Measurements from ENCODE around the gene BICC1. TPM values are rescaled to one million over a fixed set of nuclear protein-coding genes. Genes with fewer than 3 reads are reported as not detected.
"Not testable (repeated sequence)": the region's sequence is repeated elsewhere in the genome, so short reads cannot be mapped to it uniquely, and the experiment has no call there.

The BICC1 gene
- total RNA-seq, 1 donor from 2014 or later: 6.4 TPM

DNA sequence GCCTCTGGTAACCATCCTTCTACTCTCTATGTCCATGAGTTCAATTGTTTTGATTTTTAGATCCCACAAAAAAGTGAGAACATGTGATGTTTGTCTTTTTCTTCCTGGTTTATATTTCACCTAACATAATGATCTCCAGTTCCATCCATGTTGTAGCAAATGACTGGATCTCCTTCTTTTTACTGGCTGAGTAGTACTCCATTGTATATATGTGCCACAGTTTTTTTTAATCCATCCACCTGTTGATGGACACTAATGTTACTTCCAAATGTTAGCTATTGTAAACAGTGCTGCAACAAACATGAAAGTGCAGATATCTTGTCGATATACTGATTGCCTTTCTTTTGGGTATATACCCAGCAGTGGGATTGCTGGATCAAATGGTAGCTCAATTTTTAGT lies 345.5 kb downstream of the BICC1 start:
- intact Hi-C loops (cut with DNase I); DNase-seq (ENCODE audit: low spot score): not testable (repeated sequence)

DNA sequence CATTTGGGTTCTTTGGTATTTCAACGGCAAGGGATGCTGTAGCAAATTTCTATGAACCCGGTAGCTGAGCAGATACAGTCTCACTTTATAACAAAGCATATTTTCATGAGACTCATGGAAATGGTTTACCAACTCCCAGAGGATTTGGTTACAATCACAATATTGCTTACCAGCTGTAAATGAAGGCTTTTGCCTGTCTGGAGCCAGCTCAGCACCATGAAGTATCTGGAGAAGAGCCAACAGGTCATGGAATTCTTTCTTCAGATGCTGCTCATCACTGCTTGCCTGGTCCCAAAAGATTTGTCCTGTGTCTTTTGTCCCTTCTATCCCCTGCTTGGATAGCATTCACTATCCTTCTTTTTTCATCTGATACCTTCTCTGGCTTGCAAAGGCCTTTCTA lies 346.9 kb downstream of the BICC1 start:
- intact Hi-C loops (cut with DNase I): no loop called here
- DNase-seq (ENCODE audit: low spot score): no peak

DNA sequence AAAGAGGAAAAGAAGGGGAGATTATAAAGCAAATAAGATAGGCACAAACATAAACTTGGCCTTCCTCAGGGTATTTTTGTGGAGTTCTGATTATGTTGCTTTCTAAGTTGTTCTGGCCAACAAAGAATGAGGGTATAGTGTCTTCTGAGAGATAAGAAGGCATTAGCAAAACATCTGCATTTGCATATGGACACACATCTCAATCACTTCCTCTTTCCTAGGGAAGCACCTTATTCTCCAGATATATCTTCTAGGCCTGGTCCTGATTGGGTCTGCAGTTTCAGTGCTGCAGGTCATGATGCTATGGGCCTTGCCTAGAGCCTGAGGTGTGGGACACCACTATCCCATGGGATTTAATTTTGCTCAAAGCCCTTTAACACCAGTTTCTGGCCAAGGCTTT lies 355.0 kb downstream of the BICC1 start:
- intact Hi-C loops (cut with DNase I): no loop called here
- no peak for DNase-seq (ENCODE audit: low spot score)

DNA sequence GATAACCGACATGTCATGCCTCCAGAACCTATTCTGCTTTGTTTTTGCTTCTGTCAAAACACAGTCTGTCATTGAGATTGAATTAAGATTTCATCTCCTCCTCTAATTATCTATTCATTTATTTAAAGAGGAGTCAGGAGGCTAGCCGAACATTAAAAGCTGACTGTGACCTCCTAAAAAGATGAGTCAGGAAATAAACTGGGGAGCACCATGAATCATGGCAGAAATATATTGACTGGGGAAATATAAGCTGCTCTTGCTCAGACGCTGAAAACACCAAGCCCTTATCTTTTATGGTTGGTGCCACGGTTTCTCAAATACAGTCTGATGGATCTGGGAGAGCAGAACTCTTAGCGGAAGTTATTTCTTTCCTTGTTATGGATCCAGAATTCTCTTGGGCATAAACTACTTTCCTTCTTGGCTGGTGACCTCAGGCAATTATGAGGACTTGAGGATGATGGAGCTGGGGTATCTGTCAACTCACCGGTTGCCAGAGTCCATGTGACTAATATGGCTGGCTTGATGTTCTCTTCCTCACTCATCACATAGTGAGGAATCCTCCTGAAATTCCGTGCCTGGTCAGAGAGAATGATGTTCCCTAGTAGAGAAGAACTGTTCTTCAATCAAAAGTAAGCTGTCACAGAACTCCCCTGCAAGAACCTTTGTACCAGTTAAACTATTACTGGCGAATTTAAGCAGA lies 356.2 kb downstream of the BICC1 start:
- DNase-seq (ENCODE audit: low spot score): no peak
- intact Hi-C loops (cut with DNase I): no loop called here

DNA sequence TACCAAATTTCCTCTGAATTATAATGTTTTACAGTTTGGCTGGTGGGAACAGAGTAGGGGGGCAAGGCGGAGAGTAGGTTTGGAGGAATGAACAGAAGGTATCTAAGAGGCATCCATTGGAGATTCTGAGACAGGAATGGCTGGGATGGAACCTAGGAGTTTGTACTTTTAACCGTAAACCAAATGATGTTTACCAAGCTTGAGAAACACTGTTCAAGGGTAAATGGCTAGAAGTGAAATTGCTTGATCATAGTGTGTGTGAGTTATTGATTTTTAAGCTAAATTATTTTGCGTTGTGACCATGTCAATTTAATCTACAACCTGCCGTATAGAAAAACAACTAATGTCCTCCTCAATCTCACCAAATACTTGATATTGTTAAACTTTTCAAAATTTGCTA lies 357.4 kb downstream of the BICC1 start:
- DNase-seq (ENCODE audit: low spot score): no peak
- intact Hi-C loops (cut with DNase I): no loop called here

DNA sequence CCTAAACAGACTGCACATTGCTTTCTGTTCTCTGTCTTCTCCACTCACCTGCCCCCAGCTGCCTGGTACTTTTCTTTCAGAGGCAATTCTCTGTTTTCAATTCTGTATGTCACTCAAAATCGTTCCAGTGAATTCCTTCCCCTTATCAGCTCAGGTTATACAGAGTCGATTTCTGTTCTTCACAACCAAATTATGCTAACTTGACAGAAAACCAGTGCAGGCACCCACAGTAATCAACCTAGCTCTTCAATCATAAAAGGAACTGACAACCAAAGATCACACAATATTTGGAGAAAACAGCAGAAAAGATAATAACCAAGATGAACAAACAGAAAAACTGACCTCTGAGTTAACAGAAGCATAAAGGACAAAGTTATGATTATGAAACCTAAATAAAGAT lies 360.5 kb downstream of the BICC1 start:
- no peak for DNase-seq (ENCODE audit: low spot score)
- intact Hi-C loops (cut with DNase I): no loop called here

Other genes with a start within 250 kb of the BICC1 start
- 3.0 TPM for gene IPMK, start 245.0 kb upstream of the BICC1 start, total RNA-seq
- 149 TPM for gene CISD1, start 243.7 kb upstream of the BICC1 start, total RNA-seq
- gene UBE2D1, start 177.9 kb upstream of the BICC1 start, total RNA-seq: 34.7 TPM
- gene TFAM, start 127.5 kb upstream of the BICC1 start, total RNA-seq: 29.4 TPM